CD1c-positive myeloid dendritic cell (primary cell): Measurements from ENCODE around the gene OR51V1.
"Not testable (repeated sequence)": the region's sequence is repeated elsewhere in the genome, so short reads cannot be mapped to it uniquely, and the experiment has no call there.

Experiments
- DNase-seq: peaks from one replicate; pipeline ENCODE4 v3.0.0-alpha.2; 2016; ENCODE audit errors: extremely low spot score

The OR51V1 gene

DNA sequence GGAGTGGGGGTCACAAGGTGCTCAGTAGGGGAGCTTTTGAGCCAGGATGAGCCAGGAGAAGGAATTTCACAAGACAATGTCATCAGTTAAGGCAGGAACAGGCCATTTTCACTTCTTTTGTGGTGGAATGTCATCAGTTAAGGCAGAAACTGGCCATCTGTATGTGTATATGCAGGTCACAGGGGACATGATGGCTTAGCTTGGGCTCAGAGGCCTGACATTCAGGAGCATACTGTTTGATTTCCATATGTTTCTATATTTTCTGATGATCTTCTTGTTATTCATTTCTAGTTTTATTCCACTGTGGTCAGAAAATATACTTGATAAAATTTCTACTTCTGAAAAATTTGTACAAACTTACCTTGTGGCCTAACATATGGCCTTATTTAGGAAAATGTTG lies 34.6 kb downstream of the OR51V1 start:
- not testable (repeated sequence) for DNase-seq

- DNase-seq, result not testable (repeated sequence)
Observed at GRCh38 chr11:5164807-5165206, 35.7 kb downstream of the OR51V1 start.

DNA sequence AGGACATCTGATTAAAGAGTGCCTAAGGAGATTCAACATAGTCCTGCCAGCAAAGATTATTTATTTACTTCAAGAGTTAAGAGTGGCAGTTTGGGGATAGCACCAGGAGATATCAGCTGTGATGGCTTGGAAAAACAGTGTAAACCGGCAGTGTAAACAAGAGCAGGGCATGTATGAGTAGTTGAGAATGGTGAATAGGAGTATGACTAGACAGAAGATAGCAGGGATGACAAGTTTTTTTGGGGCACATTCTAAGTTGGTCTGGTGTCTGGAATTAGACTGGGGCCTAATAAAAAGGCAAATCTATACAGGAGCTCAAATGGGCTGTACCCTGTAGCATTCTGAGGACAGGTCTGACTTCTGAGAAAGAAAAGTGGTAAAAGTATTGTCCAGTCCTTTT lies 39.4 kb downstream of the OR51V1 start:
- not testable (repeated sequence) for DNase-seq

DNA sequence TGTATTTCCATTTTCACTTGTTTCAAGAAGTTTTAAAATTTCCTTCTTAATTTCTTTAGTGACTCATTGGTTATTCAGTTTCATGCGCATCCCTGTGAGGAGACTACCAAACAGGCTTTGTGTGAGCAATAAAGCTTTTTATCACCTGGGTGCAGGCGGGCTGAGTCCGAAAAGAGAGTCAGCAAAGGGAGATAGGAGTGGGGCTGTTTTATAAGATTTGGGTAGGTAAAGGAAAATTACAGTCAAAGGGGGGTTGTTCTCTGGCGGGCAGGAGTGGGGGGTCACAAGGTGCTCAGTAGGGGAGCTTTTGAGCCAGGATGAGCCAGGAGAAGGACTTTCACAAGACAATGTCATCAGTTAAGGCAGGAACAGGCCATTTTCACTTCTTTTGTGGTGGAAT lies 40.3 kb downstream of the OR51V1 start:
- DNase-seq, result not testable (repeated sequence)

GRCh38 chr11:5159806-5160205 lies 40.7 kb downstream of the OR51V1 start:
- no peak for DNase-seq

DNA sequence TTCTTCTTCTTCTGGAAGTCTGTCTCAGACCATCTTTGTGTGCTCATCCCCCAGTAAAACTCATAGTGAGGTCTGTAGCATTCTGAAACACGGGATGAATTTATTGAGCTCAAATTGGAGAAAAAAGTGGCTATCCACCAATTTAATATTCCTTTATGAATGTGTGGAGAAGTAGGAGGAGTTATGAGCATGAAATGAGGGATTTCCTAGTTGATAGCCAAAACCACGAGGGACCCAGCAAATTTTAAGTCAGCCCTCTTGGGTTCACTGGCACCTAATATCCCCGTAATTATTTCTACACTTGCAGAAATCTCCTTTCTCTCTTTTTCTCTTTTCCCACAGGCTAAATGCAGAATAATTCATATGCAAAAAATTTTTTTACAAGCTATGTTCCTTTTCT lies 45.8 kb downstream of the OR51V1 start, which contains the start of gene OR52A1:
OR52A1 (minus strand) TSS at position 101 of the 400 bp plus-strand sequence. CDS start 2,388 bp downstream, outside the sequence.
- no peak for DNase-seq

DNA sequence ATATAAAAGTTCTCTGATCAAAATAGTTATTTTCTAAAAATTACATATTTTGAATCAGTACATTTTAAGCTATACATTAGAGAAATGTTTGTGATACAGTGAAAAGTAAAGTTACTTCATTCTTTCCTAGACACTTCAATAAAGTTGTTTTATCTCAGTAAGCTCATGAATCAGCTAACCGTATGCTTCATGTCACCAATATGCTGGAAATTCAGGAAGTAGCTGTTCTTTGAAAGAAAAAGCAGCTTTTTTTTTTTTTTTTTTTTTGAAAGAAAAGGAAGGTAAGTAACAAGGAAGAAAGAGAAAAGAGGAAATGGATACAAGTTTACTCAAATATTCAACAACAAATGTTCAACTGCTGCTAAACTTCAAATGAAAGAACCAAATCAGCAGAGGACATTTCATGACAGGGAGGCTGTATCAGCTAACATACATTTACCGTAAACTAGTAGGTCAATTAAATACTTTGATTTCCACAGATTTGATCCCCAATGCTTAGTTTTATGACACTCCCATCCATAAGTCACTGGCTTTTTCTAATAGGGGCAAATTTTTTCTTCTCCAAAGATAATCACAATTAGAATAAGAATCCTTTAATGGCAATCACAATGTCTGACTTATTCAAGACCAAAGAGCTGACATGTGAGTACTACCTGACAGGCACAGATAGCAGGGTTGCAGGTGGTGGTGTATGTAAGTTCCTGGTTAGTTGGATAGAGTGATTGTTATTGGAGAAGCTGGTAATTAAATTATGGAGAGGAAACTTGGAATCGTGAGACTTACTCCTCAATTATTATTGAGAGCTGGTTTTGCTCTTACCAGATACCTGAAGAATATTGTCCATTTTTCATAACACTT lies 46.7 kb downstream of the OR51V1 start:
- no peak for DNase-seq

GRCh38 chr11:5151713-5152153 lies 48.7 kb downstream of the OR51V1 start:
- DNase-seq, result no peak
